Activated CD4-positive, CD25-positive, alpha-beta regulatory T cell treated with anti-CD3 and anti-CD28 coated beads, Interleukin-2, amount 50 U/mL, for 16 hours (primary cell): ENCODE data around the gene LMO2.
"Not testable (repeated sequence)": the region's sequence is repeated elsewhere in the genome, so short reads cannot be mapped to it uniquely, and the experiment has no call there.

Experiments
- DNase-seq: peaks from one replicate; pipeline ENCODE4 v3.0.0-alpha.2; 2020; ENCODE audit warnings: low read depth, low spot score

LMO2 gene

GRCh38 chr11:33891714-33892327, at the start of gene LMO2:
TSS of gene LMO2 (minus strand) at chr11:33892076. CDS start at chr11:33869716, 22,360 bp downstream.
- DNase-seq = no peak

- no peak for DNase-seq
Observed at GRCh38 chr11:33940538-33940815, 48.6 kb upstream of the LMO2 start.

GRCh38 chr11:33936725-33937604, 45.1 kb upstream of the LMO2 start:
- no peak for DNase-seq

GRCh38 chr11:33935461-33936456, 43.9 kb upstream of the LMO2 start:
- DNase-seq = no peak

- no peak for DNase-seq
Observed at GRCh38 chr11:33935005-33935404, 43.1 kb upstream of the LMO2 start.

- DNase-seq = no peak
Observed at GRCh38 chr11:33934450-33934849, 42.6 kb upstream of the LMO2 start.

- DNase-seq = no peak
Observed at GRCh38 chr11:33933602-33934001, 41.7 kb upstream of the LMO2 start.

- no peak for DNase-seq
Observed at GRCh38 chr11:33932721-33933120, 40.8 kb upstream of the LMO2 start.

GRCh38 chr11:33931739-33932366, 40.0 kb upstream of the LMO2 start:
- not testable (repeated sequence) for DNase-seq

GRCh38 chr11:33931067-33931466, 39.2 kb upstream of the LMO2 start:
- no peak for DNase-seq

- DNase-seq = no peak
Observed at GRCh38 chr11:33930317-33931021, 38.6 kb upstream of the LMO2 start.

- DNase-seq = no peak
Observed at GRCh38 chr11:33928564-33928963, 36.7 kb upstream of the LMO2 start.

- DNase-seq = no peak
Observed at GRCh38 chr11:33926671-33927552, 35.0 kb upstream of the LMO2 start.

GRCh38 chr11:33924341-33924740, 32.5 kb upstream of the LMO2 start:
- no peak for DNase-seq

GRCh38 chr11:33923626-33924025, 31.8 kb upstream of the LMO2 start:
- no peak for DNase-seq

GRCh38 chr11:33920838-33921613, 29.1 kb upstream of the LMO2 start:
- no peak for DNase-seq

- DNase-seq = no peak
Observed at GRCh38 chr11:33919645-33920044, 27.8 kb upstream of the LMO2 start.

GRCh38 chr11:33917402-33917801, 25.5 kb upstream of the LMO2 start:
- DNase-seq = not testable (repeated sequence)

- no peak for DNase-seq
Observed at GRCh38 chr11:33916736-33917135, 24.9 kb upstream of the LMO2 start.
